ENCODE data around the gene MIA.

GRCh38 chr19:40805258-40805868 lies 30.0 kb downstream of the MIA start:
- TF ChIP-seq CTCF (IDR thresholded peaks at IDR 0.05) (no peak), POLR2A (IDR thresholded peaks at IDR 0.05; ENCODE audit: low read depth) (no peak)
